B cell (primary cell): ENCODE data around the gene MTF1.

Experiments
- CTCF ChIP-seq: fragments of 200-600 bp; IDR thresholded peaks from one replicate; pipeline ENCODE4 v1.8.0; 2022; ENCODE audit warnings: antibody characterized with exemption, mild to moderate bottlenecking
- EZH2 ChIP-seq: IDR thresholded peaks from 2 replicates; pipeline ENCODE4 v1.6.1; 2012; ENCODE audit warnings: borderline replicate concordance, low read depth, mild to moderate bottlenecking, moderate library complexity, low read length; ENCODE audit not compliant: insufficient read depth, poor library complexity, severe bottlenecking

DNA sequence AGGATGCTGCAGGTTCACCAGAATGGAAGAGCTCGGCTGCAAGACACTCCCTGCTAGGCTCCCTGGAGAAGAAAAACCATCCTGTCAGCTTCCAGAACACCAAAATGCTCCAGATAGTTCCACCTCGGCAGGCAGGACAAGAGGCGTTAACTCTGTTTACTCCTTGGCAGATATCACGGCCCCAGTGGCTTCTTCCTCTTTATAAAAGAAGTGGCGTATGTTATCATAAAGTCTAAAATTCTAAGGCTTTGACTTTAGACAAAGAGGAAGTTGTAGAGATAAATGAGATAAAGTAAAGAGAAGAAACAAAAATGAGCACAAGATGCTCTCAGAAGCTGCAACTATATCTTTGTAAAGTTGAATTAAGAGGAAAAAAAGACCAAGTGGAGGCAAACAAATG, 24.3 kb upstream of the MTF1 start:
- no peak for TF ChIP-seq CTCF
- TF ChIP-seq EZH2 = no peak
